ENCODE measurements around the gene TFG. TPM values are rescaled to one million over a fixed set of nuclear protein-coding genes. Genes with fewer than 3 reads are reported as not detected.

Gene TFG
- total RNA-seq: 48.7 and 53.9 TPM in 2 replicates

GRCh38 chr3:100708989-100709841 lies at the start of gene TFG:
TFG (plus strand) TSS chr3:100709494; CDS start chr3:100713686, 4,192 bp downstream.

Other genes with a start within 250 kb of the TFG start
- gene TMEM45A, start 216.9 kb upstream of the TFG start, total RNA-seq: 12.0 and 13.9 TPM in 2 replicates
- not detected in 2 replicates for gene ADGRG7, start 99.9 kb upstream of the TFG start, total RNA-seq